DMS 273 (cell line): Measurements from ENCODE around the gene UPK2.

Experiments used
- DNase-seq: peaks from one replicate; lab custom pipeline; 2025; ENCODE audit not compliant: unreplicated experiment; lab: John Stamatoyannopoulos, UW

UPK2 gene

DNA sequence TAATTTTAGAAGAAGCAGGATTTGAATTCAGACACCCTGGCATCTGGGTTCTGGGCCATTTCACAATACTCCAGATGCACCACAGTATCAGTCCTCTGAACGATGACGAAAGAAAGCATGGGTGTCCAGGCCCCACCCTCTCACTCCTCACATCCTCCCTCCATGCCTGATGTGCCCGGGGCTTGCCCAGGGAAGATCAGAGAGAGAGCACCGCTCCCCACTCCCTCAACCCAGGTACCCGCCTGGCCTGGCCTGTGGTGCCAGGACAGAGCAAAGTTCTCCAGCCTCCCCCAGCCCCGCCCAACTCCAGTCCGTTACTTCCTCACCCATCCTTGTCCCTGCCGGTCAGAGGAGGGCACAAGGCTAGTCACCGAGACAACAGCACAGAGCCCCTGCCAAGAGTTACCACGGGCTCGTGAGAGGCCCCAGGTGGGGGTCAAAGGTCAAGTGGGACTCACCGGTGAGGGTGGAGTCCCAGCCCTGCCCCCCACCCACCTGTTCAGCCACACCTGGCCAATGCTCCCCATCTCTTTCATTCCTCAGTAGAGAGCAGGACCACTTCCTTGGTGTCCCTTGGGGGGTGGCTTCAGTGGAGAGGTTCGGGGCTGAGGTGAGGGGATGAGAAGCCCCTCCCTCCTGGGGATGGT, 38.5 kb upstream of the UPK2 start:
- DNase-seq: peak; percentile 78

DNA sequence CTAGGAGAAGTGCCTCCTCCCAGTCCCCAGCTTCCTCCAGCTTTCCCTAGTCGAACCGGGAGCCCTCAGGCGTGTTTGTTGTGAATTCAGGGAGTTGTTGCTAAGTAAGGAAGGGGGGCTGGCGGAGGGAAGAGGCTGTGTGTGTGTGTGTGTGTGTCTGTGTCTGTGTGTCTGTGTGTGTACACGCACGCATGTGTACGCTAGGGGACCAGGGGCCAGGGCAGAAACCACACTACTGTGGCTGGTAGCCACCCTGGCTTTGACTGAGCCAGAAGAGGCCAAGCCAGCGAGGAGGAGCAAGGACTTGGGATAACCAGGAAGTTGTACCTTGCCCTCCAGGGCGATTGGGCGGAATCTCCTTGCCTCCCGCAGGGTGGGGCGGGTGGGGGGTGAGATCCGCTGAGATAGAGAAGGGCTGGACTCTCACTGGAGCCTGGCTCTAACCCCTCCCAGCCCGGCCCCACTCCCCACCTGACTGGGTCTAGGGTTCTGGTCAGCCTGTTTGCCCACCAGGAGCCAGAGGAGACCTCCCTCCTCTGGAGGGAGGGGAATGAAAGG, 37.9 kb upstream of the UPK2 start:
- DNase-seq: peak; percentile 67

- DNase-seq: peak; percentile 56
Observed at GRCh38 chr11:118918686-118919280, 37.3 kb upstream of the UPK2 start.

GRCh38 chr11:118921121-118921928, 34.8 kb upstream of the UPK2 start:
- DNase-seq: peak; percentile 41

DNA sequence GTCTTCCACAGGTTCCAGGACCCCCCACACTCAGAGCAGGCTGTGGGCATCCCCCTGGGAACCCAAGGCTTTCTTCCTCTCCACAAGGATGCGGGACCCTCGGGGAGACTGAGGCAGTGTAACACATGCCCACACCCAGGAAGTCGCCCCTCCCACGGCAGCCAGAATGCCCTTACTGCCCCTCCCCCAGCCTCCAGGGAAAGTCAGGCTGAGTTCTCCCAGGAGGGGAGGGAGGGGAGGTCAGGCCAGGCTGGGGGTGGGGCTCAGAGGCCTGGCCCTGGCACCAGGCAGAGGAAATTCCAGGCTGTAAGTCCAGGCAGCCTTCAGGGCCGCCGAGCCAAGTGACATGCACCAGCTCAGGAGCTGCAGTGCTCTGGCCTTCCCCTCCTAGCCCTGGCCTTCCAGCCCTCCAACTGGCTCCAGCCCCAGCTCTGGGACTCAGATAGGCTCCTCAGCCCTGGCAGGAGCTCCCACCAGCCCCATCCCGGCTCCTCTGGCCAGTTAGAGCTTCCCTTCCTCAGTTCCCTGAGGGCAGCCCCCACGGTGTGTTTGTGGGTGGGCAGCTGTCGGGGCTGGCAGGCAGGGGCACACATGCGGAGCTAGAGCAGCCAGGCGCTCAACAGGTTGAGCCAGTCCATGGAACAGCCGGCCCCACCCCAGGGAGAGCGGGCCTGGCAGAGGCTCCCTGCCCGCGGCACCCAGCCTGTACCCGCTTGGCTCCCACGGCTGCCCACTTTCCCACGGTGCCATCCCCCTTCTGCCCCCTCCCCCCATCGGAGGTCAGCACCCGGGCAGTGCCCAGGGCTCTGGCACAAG, 34.0 kb upstream of the UPK2 start:
- peak; percentile 50 for DNase-seq

- DNase-seq: no peak
Observed at GRCh38 chr11:118922745-118923627, 33.1 kb upstream of the UPK2 start.

DNA sequence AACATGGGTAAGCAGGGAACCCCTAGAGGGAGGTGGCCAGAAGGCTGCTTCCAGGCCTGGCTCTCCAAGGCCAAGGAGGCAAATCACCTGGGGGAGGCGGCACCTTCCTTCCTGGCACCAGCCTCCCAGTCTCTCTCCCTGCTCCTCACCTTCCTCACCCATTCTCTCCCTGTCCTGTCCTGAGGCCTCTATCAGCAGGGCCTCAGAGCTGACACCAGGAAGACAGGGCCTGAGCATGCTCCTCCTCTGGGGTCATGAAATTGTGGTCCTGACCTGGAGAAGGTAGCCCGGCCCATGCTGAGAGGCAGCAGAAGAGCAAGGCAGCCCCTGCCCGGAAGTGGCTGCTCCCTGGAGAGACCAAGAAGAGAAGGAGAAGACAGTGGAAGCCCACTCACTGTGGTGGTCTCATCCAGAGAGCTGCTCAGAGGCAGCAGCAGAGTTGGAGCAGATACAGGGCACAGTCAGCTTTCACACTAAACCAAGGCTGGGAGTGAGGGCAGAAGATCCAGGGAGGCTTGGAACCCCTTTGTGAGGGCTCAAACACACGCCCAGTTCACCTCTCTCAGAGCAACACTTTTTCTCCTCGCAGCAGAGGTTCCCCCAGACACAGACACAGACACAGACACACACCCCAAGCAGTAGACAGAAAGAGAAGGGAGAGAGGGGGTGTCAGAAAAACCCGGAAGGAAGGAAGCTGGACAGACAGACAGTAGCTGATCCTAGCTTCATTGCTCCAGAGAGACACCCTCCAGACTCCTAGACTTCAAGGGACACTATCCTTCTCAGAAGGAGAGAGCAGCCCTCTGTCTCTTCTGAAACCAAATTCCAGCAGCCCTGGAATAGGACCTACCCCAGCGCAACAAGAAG, 32.1 kb upstream of the UPK2 start:
- DNase-seq: no peak

- peak; percentile 68 for DNase-seq
Observed at GRCh38 chr11:118924591-118925585, 31.2 kb upstream of the UPK2 start.

DNA sequence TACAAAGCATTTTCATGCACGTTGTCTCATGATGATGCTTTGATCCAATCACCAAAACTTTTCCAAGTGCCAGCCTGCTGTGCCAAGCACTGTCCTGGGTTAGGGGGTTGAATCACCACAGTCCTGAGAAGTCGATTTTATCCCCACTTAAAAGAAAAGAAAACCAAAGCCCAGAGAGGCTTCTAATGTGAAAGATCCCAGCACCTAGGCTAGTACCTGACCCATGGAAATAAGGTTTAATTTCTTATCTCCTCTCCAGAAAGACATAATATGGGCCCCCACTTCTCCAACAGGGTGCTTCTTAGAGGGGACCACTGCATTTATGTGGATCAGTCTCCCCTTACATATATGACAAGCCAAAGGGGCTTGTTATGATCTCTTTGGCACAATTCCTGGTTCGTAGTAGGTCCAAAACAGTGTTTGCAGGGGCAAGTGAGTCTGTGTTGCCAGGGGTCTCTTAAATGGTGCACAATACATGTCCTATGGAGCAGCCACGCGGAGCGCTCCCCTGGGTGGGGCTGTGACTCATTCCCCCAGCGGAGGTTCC, 28.5 kb upstream of the UPK2 start:
- DNase-seq: no peak

DNA sequence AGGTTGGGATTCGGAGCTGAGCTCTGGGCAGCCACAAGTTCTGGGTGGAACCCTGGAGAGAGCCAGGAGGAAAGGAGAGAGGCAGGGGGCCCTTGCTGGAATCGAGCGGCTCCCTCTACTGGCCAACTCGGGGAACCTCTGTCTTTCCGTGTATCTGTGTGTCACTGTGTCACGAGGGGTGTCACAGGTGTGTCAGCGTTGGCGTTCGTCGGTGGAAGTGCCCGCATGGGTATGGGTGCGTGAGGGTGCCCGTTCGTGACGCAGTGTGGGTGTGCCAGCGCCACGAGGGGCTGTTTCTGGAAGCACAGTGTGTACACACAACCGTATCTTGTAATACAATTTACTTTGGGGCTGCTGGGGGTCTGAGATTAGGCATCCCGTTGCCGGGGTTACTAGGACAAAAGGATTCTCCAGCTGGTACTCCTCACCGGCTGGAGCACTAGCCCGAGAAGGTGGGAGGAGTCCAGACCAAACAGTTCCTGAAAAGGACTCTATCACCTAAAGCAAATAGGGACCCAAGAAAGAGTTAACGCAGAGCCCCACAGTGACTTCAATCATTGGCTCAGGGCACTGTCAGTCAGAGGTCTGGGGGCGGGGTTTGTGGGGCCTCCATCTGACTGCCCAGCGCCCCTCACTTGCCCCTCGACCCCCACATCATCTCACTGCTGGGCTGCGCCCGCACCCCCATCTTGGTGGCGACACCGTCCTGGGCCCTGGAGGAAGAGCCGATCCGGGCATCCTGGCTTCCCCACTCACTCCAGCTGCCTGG, 27.8 kb upstream of the UPK2 start:
- peak; percentile 89 for DNase-seq

DNA sequence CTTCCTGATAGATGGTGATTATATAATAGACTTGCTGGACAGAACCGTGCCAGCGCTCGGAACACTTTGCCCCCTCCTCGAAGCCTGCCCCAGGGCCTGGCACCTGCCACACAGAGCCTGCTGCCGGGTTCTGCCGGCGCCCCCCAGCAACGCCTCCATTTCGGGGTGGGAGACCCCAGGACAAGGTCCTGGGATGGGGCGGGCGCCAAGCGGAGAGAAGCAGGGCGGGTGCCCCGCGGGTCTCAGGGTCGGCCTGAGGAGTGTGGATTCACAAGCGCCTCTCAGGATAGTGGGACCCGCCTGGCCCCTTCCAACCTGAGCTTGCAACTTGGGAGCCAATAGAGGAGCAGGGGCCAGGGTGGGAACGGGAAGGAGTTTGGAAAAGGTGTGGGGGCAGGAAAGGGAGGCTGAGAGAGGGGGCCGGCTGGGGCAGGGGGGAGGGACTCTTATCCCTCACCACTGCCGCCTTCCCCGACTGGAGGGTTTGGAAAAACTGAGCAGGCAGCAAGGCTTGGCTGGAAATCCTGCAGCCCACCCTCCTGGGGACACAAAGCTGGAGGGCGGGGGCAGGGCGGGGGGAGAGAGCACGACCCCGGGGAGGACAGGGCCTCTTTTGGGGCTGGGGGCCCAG, 27.1 kb upstream of the UPK2 start:
- DNase-seq: peak; percentile 84

DNA sequence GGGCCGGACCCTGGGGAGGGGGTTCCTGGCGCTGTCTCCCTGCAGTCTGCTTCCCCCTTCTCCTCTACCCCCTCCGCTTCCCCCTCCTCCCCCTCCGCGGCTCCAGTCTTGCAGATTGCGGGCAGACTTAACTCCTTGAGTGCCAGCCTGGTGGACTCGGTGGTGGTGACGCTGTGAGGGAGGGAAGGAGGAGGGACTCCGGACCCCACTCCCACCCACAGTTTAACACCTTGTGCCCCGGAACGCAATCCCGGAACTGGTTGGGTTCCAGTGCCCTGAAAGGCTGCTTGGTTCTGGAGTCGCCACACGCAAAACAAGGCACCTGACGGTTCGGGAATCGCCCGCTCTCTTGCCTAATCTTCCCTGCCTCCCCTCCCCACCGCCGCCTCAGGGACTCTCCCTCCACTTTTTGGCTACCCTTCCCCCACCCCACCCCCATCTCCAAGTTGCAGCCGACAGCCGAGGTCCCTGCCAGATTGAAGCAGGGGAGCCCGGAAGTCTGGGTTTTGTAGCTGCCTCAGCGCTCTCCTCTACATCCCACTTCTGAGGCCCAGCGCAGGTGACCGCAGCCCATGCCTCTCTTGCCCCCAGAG, 26.5 kb upstream of the UPK2 start:
- DNase-seq: peak; percentile 91

DNA sequence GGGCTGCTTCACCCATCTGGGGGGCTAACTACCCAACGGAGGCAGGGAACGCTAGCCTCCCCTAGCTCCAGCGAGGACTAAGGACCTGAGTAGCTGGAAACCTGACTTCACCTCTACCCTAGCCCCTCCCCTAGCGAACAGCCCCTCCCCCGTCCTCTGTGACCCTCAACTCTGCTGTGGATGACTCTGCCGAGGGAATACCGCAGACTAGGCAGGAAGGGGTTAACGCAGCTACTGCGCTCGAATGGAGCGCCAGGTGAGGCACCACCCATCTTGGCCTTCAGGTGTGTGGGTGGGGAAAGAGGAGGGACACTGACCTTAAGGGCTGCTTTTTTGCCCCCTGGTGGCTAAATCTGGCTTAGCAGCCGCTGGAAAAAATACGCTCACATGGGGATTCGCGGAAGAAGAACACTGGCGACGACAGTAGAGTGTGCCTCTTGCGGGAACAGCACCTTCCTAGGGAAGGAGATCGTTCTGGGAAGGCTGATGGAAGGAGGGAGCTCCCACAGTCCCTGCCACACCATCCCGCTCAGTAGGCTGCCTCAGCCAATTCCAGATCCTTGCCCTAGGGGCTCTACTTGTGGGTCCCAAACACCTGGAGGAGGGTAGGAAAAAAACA, 25.9 kb upstream of the UPK2 start:
- DNase-seq: peak; percentile 86

GRCh38 chr11:118931571-118931970, 24.5 kb upstream of the UPK2 start:
- DNase-seq: no peak

DNA sequence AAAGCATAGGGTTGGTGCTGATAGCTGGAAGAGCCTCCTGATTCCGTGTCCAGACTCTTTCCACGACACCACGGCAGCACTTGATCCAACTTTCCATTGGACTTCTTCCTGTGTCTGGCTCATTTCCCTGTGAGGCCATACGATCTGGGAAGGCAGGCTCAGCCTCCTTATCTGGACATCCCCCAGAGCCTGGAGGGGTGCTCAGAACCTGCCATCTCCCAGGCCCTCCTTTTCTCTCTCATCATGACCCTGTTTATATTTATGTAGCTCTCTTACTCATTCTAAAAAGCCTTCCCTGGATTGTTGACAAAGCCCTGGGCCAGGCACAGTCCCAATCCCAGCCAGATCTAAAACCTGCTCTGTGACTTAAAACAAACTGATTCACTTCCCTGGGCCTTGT, 22.6 kb upstream of the UPK2 start:
- no peak for DNase-seq

GRCh38 chr11:118935376-118935775, 20.7 kb upstream of the UPK2 start:
- no peak for DNase-seq
